ENCODE data around the gene UBE2J1.
A peak's percentile ranks its signal among the peaks of the same experiment; 100 is the strongest.

The UBE2J1 gene

DNA sequence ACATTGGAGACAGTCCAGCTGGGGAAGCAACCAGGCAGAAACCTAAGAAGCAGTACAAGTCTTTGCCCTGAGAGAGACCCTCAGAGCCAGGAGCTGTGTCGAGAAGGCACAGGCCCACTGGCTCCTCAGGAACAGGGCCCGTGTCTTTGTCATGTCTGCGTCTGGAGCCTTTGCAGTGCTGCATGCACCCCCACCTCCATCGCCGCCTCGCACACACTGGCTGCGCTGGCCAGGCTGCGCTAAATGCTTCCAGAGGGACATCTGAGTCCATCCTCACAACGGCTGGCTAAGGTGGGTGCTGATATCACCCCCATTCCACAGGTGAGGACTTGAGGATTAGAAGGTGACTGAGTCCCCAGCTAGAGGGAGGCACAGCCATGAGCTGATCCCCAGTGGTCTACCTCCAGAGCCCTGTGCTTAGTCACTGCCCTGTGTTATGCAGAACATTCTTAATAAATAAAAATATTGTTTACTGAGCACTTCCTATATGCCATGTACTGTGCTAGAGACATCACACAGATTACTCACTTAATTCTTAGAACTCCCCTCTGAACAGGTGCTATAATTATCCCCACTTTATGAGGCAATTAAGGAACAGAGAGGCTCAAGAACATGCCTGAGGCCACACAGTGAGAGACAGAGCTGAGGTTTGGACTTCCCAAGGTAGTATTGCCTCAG, 65.0 kb downstream of the UBE2J1 start:
- no peak for DNase-seq

DNA sequence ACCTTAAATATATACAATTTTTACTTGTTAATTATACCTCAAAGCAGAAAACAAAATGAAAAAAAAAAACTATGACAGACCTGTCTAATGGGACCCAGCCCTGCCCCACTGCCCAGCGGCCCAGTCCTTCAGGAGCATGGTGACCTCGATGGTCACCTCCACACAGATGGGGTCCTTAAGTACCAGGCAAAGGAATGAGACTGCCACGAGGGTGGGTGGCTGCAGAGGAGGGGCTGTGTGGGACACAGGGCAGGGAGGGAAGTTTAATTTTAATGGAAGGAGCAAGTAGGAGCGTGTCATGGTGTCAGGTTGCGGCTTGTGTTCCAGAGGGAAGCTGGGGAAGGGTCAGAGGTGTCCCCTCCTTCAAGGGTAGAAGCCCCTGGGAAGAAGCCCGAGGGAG, 66.0 kb downstream of the UBE2J1 start:
- no peak for DNase-seq

DNA sequence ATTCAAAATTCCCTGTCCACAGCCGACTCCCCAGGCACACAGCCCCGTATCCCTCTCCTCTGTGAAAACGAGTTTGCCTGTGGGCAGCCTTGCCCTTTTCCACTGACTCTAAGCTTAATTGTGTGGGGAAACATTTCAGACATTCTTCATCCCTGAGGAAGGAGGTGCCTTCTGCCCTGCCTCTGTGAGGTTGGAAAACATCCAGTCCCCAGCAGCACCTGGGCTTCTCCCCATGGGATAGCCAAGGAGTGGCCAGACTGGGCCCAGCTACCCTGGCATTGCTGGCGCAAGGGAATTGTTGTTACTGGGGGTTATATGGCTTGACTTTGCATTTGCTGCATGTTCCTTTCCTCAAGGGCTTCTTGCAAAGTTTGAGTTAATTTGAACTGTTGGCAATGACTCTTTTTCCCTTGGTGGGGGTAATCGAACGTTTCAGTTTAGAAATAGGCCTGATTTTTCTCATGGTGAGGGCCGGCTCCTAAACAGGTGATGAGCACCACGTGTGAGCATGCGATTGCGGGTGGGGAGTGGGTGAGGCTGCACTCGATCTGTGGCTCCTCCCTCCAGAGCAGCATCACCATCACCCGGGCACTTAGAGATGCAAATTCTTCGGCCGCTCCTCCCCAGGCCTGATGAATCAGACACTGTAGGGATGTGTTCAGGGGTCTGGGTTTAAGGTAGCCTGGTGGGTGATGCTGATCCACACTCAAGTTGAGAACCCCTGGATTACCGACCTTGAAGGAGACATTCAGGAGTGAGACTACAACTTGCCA, 67.4 kb downstream of the UBE2J1 start:
- DNase-seq = no peak

DNA sequence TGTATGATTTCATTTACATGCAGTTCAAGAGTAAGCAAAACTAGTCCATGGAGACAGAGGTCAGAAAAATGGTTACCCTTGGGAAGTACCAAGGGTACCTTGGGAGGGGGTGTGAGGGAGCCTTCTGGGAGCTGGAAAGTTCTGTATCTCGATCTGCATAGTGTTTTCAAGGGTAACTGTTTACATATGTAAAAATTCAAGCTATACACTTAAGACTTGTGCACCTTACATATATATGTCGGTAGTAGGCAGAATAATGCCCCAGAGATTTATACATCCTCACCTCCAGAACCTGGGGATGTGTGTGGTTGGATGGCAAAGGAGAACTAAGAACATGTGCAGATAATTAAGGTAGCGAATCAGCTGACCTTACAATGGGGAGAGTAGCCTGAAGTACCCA, 68.4 kb downstream of the UBE2J1 start:
- no peak for DNase-seq

DNA sequence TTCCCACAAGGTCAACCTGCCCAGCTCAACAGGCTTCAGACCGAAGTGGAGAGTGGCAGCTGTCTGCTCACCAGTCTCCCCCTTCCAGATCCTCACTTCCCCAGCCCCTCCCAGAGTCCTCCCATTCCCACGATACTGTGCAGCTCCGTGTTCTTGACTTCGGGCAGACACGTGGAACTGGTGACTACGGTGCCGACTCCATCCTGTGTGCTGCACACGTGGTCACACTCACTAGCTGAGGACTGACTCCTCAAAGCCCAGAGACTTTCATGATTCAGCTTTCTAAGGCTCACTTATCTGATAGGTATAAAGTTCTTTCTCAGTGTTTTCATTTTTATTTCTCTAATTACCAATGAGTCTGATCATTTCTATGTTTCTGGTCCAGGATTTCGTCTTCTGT, 69.8 kb downstream of the UBE2J1 start:
- DNase-seq = no peak

DNA sequence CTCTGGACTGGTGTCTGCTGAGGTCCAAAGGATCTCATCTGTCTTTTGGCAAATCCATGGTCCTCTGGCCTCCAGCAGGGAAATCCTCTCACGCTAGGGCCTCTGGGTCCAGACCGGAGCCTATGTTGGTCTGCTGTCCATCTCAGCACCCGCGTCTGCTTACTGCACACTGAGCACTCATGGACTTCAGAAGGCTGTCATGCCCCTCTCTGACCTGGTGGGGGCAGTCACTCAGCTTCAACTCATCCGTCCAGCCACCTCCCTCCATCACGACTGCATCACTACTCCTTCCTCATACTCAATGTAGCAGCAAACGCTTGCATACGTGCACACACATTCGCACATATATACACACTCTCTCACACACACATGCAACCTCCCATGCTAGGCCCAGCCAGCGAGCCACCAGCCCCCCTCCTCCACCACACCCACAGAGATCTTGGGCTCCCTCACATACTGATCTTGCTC, 70.7 kb downstream of the UBE2J1 start:
- DNase-seq = peak in 4 of 5 donors; percentile 19 to 56 (median 28)

DNA sequence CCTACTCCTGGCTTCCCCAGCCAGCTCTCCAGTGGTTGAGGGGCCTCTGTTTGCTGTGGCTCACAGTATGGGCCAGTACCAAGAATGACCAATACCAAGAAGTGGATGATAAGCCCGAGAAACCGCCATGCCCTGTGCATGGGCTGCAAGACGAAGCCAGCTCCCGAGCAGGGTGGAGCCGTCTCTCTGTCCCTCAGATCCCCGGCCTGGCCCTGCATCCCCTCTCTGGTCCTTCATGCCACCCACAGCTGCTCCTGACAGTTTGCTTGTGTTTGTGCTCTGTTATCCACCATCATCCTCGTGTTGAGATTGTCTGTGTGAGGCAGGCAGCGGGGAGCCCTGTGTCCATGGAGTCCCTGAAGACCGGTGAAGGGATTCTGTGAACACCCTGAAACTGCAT, 73.6 kb downstream of the UBE2J1 start:
- no peak for DNase-seq
